Common myeloid progenitor, CD34-positive (primary cell): ENCODE measurements around the gene STON1.

Source experiments
- CTCF ChIA-PET: fragments of 350-600 bp; sonication (Branson Sonifier 250); formaldehyde crosslinking; loops from one replicate; lab custom pipeline; 2021; ENCODE audit warnings: antibody characterized with exemption; lab: Charles Lee
- POLR2A ChIA-PET: fragments of 350-600 bp; sonication (Branson Sonifier 250); formaldehyde crosslinking; loops from one replicate; lab custom pipeline; 2021; ENCODE audit warnings: antibody characterized with exemption; lab: Charles Lee
- DNase-seq, 3 donors: peaks; one replicate each; pipeline versions ENCODE4 v3.0.0 to v3.0.0-alpha.2; 2013
- H3K27ac ChIP-seq, 2 experiments: 1 replicate in 1 of 2; 2 replicates in 1 of 2; pipeline ENCODE4 v1.7.0; 2013; ENCODE audit warnings: inconsistent platforms in 2 of 2, low read length in 2 of 2, mild to moderate bottlenecking in 2 of 2, low read depth in 1 of 2, moderate library complexity in 1 of 2; ENCODE audit not compliant: severe bottlenecking in 2 of 2, insufficient read depth in 1 of 2, poor library complexity in 1 of 2
- H3K27me3 ChIP-seq, 5 experiments: replicated peaks in 2 of 5; 1 replicate in 3 of 5; 2 replicates in 2 of 5; pipeline versions ENCODE4 v1.6.1 to v1.7.0; 2013; ENCODE audit warnings: low read length in 4 of 5, mild to moderate bottlenecking in 2 of 5, moderate library complexity in 2 of 5, inconsistent platforms in 1 of 5; ENCODE audit not compliant: insufficient read depth in 5 of 5, control insufficient read depth in 4 of 5
- H3K36me3 ChIP-seq, 4 experiments: 1 replicate in 2 of 4; 2 replicates in 2 of 4; pipeline versions ENCODE4 v1.6.1 to v1.7.0; 2013; ENCODE audit warnings: low read length in 3 of 4, control low read depth in 1 of 4, mild to moderate bottlenecking in 1 of 4; ENCODE audit not compliant: control insufficient read depth in 4 of 4, insufficient read depth in 4 of 4
- H3K4me1 ChIP-seq, 4 experiments: 1 replicate in 3 of 4; 2 replicates in 1 of 4; pipeline versions ENCODE4 v1.6.1 to v1.7.1; 2013; ENCODE audit warnings: low read length in 3 of 4, mild to moderate bottlenecking in 3 of 4, control low read depth in 1 of 4, inconsistent platforms in 1 of 4, moderate library complexity in 1 of 4; ENCODE audit not compliant: control insufficient read depth in 4 of 4, insufficient read depth in 4 of 4; ENCODE audit errors: control extremely low read depth in 1 of 4
- H3K4me3 ChIP-seq, 7 experiments: 1 replicate in 4 of 7; 2 replicates in 3 of 7; pipeline versions ENCODE4 v1.5.1 to v1.7.0; 2013; ENCODE audit warnings: mild to moderate bottlenecking in 7 of 7, low read length in 6 of 7, moderate library complexity in 6 of 7, inconsistent platforms in 2 of 7, low read depth in 2 of 7, control low read depth in 1 of 7; ENCODE audit not compliant: insufficient read depth in 4 of 7, control insufficient read depth in 1 of 7; ENCODE audit errors: extremely low read depth in 1 of 7
- H3K9me3 ChIP-seq, 5 experiments: 1 replicate in 4 of 5; 2 replicates in 1 of 5; pipeline versions ENCODE4 v1.6.1 to v1.7.1; 2013; ENCODE audit warnings: low read length in 4 of 5, mild to moderate bottlenecking in 2 of 5, inconsistent platforms in 1 of 5, low read depth in 1 of 5, moderate library complexity in 1 of 5; ENCODE audit not compliant: control insufficient read depth in 4 of 5, insufficient read depth in 2 of 5; ENCODE audit errors: control extremely low read depth in 1 of 5
- WGBS: methylation state at CpG from one replicate; pipeline ENCODE4 v1.1.5; 2013; ENCODE audit not compliant: insufficient coverage; 5-methylcytosine and 5-hydroxymethylcytosine counted together

Gene STON1

DNA sequence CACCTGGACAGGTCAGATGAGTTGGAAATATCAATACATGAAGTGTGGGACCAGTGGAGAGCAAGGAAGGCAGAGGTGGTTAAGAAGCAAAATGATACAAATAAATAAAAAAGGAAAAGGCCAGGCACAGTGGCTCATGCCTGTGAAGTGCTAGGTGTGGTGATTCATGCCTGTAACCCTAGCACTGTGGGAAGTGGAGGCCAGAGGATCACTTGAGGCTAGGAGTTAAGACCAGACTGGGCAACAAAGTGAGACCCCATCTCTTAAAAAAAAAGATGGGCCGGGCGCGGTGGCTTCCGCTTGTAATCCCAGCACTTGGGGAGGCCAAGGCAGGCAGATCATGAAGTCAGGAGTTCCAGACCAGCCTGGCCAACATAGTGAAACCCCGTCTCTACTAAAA is 2.9 kb downstream of the STON1 start:
- peaks cover 0 to 5% (median 0%) of the 10 kb centered on the region in 5 experiments for H3K27me3 ChIP-seq
- H3K36me3 ChIP-seq, result no peaks in the 10 kb centered on the region
- WGBS, result 96% methylated on average over 5 of the region's 5 CpGs
- no peaks in the 10 kb centered on the region for H3K9me3 ChIP-seq
- H3K4me1 ChIP-seq, result peaks cover 0 to 23% (median 12%) of the 10 kb centered on the region in 4 experiments
- H3K4me3 ChIP-seq, result no peak overlapping the region
- ChIA-PET POLR2A (no interaction called here), CTCF (no interaction called here)
- H3K27ac ChIP-seq, result no peak overlapping the region
- no peak for DNase-seq

DNA sequence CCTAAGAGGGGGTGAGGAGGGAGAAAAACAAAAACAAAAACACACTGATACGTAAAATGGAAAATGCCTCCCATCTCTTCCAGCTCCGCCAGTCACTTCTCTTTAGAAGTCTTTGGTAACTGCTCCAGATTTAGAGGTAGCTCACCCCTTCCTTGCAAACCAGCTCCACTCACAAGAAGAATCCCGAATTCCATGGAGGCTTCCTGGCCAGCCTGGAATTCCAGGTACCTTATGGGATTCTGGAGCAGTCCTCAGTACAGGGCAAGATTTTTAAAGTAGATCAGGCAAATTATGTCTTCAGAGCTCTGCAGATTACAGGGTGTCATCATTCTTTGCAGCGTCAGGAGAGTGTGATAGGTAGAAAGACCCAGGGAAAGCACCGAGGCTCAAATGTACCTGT is 4.8 kb downstream of the STON1 start:
- Histone ChIP-seq H3K27ac (no peak overlapping the region), H3K4me1 (peaks cover 0 to 16% (median 11%) of the 10 kb centered on the region in 4 experiments), H3K27me3 (peaks cover 0 to 5% (median 0%) of the 10 kb centered on the region in 5 experiments), H3K36me3 (no peaks in the 10 kb centered on the region), H3K4me3 (no peak overlapping the region), H3K9me3 (no peaks in the 10 kb centered on the region)
- WGBS, result 85% methylated on average over 3 of the region's 5 CpGs
- ChIA-PET CTCF (interaction anchor here (1.6 kb wide), 1 partner anchor 53 kb away, joined by 3 read pairs; no protein-coding TSS in a partner anchor), POLR2A (no interaction called here)
- DNase-seq, result no peak

DNA sequence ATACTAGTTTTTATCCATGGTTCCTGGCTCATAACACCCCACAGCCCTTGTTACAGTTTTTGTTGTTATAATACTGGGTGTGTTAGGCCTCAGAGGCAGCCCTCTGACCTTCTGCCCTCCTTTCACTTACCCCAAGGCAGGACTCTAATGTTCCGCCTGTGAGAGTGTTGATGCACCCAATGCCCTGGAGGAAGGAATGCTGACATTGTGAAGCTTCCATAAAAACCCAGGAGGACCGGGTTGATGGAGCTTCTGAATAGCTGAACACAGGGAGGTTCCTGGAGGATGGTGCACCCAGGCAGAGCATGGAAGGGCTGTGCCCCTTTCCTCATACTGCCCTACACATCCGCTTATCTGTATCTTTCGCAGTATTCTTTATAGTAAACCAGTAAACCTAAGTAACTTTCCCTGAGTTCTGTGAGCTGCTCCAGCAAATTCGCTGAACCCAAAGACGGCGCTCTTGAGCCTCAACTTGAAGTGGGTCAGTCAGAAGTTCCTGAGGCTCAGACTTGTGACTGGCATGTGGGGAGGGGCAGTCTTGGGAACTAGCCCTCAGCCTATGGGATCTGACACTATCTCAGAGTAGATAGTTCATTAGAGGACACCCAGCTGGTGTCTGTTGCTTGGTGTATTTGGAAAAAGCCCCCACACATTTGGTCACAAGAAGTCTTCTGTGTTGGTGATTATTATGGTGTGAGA is 10.4 kb downstream of the STON1 start:
- H3K27me3 ChIP-seq, result no peaks in the 10 kb centered on the region
- CTCF ChIA-PET, result no interaction called here

DNA sequence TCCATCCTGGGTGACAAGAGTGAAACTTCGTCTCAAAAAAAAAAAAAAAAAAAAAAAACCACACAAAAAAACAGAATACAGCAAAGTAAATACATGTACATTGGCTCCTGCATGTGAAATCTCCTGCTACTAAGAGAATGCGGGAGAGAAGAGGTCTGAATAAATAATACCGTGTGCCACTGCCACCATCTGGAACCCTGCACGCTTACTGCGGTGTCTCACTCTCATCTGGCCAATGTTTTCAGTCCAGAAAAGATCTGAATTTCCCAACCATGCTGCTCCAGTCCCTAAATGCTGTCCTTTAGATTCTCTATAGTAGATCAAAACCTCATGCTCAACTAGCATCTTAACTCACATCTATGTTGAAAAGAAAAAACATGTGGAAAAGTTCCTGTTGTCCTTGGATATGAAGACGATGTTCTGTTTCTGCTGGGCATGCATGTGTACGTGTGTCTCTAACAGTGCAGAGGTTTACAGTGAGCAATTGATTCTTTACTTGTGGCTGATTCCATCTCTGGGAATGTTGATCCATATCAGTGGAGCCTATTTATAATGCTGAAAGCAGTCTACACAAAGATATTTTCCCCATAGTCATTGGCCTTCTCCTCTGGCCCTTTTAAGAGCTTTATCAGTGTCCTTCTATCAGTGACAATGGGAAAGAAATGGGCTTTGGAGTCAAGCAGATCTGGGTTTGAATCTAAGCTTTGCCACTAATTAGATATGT is 11.9 kb downstream of the STON1 start:
- no peak overlapping the region for H3K27ac ChIP-seq
- H3K4me1 ChIP-seq, result no peaks in the 10 kb centered on the region
- ChIA-PET POLR2A (interaction anchor here (0.6 kb wide), 1 partner anchor 94 kb away, joined by 3 read pairs; no protein-coding TSS in a partner anchor), CTCF (no interaction called here)
- H3K9me3 ChIP-seq, result no peaks in the 10 kb centered on the region
- no peaks in the 10 kb centered on the region for H3K36me3 ChIP-seq
- 95% methylated on average over 6 of the region's 7 CpGs for WGBS
- no peaks in the 10 kb centered on the region for H3K27me3 ChIP-seq
- H3K4me3 ChIP-seq, result no peak overlapping the region
- no peak for DNase-seq

More for the DNA sequence above, 10.4 kb downstream of the STON1 start:
- H3K4me1 ChIP-seq, result no peaks in the 10 kb centered on the region
- H3K9me3 ChIP-seq, result no peaks in the 10 kb centered on the region
- POLR2A ChIA-PET, result no interaction called here
- H3K4me3 ChIP-seq, result no peak overlapping the region
- WGBS, result 94% methylated on average over 5 of the region's 7 CpGs
- no peak overlapping the region for H3K27ac ChIP-seq
- no peak for DNase-seq
- no peaks in the 10 kb centered on the region for H3K36me3 ChIP-seq

DNA sequence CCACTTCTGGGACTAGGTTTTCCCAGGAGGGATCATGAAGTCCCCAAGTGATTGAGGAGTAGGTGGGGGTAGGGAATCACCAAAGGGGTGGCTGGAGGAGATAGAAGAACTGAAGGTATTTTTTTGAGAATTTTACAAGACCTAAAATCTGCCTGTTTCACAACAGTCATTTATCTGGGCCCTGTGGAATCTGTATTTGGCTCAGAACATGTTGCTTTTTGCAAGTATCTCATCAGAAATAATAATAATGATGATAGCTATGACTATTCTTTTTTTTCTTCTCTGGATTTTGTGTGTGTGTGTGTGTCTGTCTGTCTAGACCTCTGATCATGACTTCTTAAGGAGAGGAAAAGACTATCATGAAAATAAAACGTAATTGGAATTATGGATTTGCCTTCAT is 13.9 kb downstream of the STON1 start:
- CTCF ChIA-PET, result no interaction called here
- H3K27me3 ChIP-seq, result no peaks in the 10 kb centered on the region
- no peaks in the 10 kb centered on the region for H3K9me3 ChIP-seq
- WGBS, result 100% methylated on average over 1 of the region's 1 CpG
- DNase-seq, result no peak
- POLR2A ChIA-PET, result no interaction called here
- no peak overlapping the region for H3K4me3 ChIP-seq
- H3K4me1 ChIP-seq, result no peaks in the 10 kb centered on the region
- no peak overlapping the region for H3K27ac ChIP-seq
- no peaks in the 10 kb centered on the region for H3K36me3 ChIP-seq

GRCh38 chr2:48545244-48545643 is 15.3 kb downstream of the STON1 start:
- no peak for DNase-seq
- Histone ChIP-seq H3K4me1 (no peaks in the 10 kb centered on the region), H3K9me3 (no peaks in the 10 kb centered on the region), H3K36me3 (no peaks in the 10 kb centered on the region), H3K4me3 (no peak overlapping the region), H3K27ac (no peak overlapping the region), H3K27me3 (no peaks in the 10 kb centered on the region)
- CTCF ChIA-PET, result no interaction called here
- 95% methylated on average over 10 of the region's 10 CpGs for WGBS
- POLR2A ChIA-PET, result no interaction called here

DNA sequence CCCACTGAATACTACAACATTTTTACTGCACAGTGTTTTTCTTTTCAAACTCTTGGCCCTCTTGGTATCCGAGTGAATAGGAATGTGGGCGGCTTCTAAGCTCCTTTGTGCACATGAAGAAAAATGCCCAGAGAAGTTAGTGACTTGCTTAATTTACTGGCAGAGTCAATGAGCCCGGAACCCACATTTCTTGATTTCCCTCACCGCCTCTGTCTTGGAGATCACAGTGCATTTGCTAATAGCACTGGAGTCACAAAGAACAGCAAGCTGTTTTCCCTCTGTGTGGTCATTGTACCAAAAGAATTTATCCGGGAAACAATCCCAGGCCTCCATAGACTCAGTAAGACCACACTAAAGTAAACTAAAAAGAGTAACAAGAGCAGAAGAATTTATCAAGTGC is 18.9 kb downstream of the STON1 start:
- WGBS, result 100% methylated on average over 2 of the region's 5 CpGs
- Histone ChIP-seq H3K4me3 (no peak overlapping the region), H3K27ac (no peak overlapping the region), H3K4me1 (no peaks in the 10 kb centered on the region), H3K36me3 (no peaks in the 10 kb centered on the region), H3K9me3 (no peaks in the 10 kb centered on the region), H3K27me3 (no peaks in the 10 kb centered on the region)
- no peak for DNase-seq
- ChIA-PET CTCF (no interaction called here), POLR2A (no interaction called here)
